Activated naive CD4-positive, alpha-beta T cell treated with anti-CD3 and anti-CD28 coated beads, Interleukin-2, amount 50 U/mL, for 16 hours (primary cell): ENCODE data around the gene FCER1G.
"Not testable (repeated sequence)": the region's sequence is repeated elsewhere in the genome, so short reads cannot be mapped to it uniquely, and the experiment has no call there.

ENCODE experiments used
- DNase-seq: peaks from one replicate; pipeline ENCODE4 v3.0.0-alpha.2; 2020

Gene FCER1G

GRCh38 chr1:161209790-161210409 is 5.2 kb upstream of the FCER1G start:
- peak; percentile 77 for DNase-seq

- no peak for DNase-seq
Measured at GRCh38 chr1:161214369-161214768, 726 bp upstream of the FCER1G start.

- no peak for DNase-seq
Measured at GRCh38 chr1:161216945-161217712, 2.0 kb downstream of the FCER1G start.

DNA sequence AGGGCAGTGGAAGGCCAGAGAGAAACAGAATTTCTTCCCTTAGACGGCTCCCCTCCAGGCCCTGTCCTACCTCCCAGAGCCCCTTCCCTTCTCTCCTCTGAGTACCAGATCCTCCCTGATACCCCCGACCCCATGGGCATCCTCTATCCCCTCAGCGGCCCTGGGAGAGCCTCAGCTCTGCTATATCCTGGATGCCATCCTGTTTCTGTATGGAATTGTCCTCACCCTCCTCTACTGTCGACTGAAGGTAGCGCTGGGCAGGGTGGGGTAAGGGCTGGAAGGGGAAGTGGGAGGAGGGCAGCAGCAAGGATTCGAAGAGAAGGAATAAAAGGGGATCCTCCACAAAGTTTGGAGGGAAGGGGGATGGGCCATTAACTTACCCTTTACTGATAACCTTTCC is 2.7 kb downstream of the FCER1G start:
- no peak for DNase-seq

DNA sequence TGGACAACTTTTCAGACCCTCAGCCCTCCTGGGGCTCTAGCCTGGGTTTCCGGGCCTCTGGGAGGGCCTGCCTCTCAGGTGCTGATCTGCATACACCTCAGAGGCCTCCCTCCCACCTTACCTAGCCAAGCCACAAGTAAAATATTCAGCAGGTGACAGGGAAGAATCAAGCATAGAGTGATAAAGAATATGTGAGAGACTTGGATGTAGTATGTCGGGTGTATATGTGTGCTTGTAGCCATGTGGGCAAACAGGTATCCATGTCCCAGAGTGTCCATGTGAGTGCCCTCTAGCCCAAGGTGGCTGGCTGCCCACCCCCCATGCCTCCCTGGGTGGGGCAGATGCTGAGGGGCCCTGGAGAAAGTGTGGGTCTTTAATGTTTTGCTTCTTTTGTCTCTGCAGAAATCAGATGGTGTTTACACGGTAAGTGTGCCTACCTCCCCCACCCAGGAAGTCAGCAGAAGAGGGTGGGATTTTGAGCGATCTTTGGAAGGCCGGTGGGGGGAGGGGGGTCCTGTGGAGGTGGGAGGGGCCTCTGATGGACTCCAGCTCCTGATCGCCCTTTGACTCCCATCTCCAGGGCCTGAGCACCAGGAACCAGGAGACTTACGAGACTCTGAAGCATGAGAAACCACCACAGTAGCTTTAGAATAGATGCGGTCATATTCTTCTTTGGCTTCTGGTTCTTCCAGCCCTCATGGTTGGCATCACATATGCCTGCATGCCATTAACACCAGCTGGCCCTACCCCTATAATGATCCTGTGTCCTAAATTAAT is 3.4 kb downstream of the FCER1G start:
- DNase-seq: no peak

GRCh38 chr1:161219078-161219892 is 4.2 kb downstream of the FCER1G start:
- DNase-seq: no peak

GRCh38 chr1:161220002-161220401 is 4.9 kb downstream of the FCER1G start:
- no peak for DNase-seq

DNA sequence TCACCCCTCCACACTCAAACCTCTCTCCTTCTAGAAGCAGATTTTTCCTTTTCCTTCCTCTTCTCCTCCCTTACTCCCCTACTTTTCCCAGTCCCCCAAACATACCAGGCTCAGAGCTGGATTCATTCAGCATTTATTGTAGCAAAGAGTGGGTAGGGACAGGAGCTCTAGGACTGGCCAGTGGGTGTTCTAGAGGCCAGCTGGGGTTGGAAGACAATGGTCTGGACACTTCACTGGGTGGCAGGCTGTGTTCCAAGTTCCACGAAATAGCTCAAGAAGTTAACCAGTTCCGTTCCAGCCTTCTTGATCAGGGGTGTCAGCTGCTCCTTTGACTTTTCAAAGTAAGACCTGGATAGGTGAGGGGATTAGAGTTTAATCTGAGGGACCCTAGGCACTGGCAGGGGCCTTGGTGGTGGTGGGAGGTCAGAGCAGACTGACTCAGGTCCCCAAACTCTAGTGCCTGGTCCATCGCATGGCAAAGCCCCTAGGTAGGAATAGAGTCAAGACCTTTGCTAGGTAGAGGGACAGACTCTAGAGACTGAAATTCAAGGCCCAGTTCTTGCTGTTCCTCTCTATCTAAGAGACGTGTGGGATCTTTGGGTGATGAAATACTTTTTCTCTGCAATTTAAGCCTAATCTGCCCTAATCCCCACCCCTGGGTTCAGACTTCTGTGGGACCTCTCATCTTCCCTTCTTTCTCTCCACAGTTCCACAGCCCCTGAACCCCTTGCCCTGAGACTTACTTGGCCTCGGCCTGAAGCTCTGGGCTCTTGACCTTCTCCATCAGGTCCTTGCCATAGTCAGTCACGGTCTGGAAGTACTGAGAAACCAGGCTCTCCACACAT is 7.3 kb downstream of the FCER1G start:
- no peak for DNase-seq

DNA sequence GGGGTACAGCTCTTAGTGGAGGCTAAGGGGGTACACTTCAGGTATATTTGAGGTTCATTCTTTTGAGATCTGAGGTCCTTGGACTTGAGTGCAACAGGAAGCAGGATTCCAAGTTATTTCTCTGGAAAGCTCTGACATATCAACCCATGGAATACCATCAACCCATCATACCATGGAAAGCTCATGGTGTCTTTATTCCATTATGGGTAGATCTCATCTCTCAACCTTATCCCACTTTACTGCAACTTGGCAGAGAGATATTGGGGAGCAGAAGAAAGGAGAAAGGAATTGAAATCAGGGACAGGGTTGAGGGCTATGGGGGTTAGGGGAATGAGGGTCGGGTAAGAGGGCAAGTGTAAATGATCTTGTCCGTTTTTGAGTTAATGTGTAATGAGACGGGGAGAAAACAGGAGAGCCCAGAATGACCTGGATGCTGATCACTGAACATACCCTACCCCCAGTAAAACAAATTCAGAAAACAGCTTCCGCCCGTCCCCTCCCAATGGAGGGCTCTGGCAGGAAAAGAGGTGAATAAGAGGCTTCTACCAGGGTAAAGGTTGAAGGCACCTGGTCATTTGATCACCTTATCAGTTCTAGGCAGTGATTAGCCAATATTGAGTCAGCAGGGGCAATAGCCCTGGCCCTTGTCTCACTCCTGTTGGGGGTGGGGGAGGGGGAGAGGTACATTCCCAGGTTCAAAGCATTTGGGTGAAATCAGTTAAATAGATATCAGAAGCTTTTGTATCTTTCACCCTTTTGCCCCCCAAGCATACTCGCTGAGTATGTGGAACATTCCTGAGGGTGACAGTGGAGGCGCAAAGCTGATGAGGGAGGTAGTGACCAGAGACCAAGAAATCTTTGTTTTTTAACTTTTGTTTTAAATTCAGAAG is 9.0 kb downstream of the FCER1G start:
- no peak for DNase-seq

DNA sequence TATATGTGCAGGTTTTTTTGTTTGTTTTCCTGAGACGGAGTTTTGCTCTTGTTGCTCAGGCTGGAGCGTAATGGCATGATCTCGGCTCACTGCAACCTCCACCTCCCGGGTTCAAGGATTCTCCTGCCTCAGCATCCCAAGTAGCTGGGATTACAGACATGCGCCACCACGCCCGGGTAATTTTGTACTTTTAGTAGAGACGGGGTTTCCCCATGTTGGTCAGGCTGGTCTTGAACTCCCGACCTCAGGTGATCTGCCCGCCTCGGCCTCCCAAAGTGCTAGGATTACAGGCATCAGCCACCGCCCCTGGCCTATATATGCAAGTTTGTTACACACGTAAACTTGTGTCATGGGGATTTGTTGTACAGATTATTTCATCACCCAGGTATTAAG is 9.6 kb downstream of the FCER1G start:
- not testable (repeated sequence) for DNase-seq

GRCh38 chr1:161225178-161225533 is 10.1 kb downstream of the FCER1G start:
- no peak for DNase-seq

GRCh38 chr1:161225534-161226319 is 10.6 kb downstream of the FCER1G start, which contains the start of gene TOMM40L:
Gene TOMM40L (plus strand): TSS chr1:161226060. CDS start chr1:161226490, 430 bp downstream.
- peak; percentile 88 for DNase-seq

DNA sequence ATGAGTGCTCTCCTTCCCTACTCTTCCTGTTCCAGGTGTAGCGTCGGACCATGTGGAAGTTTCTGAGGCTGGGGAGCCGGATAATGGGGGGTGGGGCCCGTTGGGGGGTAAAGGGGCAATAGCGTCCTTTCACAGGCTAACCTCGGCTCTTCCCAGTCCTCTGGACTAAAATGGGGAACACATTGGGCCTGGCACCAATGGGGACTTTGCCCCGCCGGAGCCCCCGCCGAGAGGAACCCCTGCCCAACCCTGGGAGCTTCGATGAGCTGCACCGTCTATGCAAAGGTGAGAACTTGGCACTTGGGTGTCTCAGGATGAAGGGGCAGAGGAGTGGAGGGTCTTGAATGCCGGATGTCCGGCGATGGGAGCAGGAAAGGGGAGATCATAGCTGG is 11.2 kb downstream of the FCER1G start:
- no peak for DNase-seq

GRCh38 chr1:161226759-161227158 is 11.7 kb downstream of the FCER1G start:
- DNase-seq: no peak

GRCh38 chr1:161227196-161227871 is 12.2 kb downstream of the FCER1G start:
- DNase-seq: peak; percentile 90

DNA sequence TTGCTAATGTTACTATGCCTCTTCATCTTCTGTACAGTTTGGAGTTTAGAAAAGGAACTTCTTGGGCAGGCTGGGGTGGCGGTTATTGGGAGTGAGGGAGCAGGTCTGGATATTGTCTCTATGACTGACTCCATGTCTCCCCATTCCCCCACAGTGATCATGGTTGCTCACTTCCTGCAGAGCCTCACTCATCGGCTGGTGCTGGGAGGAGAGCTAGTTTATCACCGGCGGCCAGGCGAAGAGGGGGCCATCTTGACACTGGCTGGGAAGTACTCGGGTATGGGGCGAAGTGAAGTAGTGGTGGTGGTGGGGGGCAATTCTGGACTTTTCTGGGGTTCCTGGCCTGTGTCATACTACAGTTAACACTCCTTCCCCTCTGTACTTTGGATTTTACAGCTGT is 12.9 kb downstream of the FCER1G start:
- DNase-seq: no peak

DNA sequence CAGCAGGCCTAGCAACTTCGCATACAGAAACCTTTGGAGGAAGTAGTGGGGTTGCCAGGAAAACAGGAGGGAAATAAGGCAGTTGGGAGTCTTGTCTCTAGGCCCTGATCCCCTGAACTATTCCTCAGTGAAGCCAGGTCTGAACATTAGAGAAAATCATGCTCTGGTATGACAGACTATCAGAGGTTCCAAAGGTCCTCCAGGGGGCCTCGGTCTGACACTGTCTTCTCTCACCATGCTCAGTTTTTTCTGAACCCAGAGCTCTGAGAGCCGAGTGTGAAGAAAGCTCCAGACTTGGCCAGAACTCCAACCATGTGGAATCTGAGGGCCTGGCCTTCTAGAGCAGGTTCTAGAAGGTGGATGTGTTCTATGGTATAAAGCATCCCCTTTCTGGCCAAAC is 14.8 kb downstream of the FCER1G start:
- DNase-seq: no peak

DNA sequence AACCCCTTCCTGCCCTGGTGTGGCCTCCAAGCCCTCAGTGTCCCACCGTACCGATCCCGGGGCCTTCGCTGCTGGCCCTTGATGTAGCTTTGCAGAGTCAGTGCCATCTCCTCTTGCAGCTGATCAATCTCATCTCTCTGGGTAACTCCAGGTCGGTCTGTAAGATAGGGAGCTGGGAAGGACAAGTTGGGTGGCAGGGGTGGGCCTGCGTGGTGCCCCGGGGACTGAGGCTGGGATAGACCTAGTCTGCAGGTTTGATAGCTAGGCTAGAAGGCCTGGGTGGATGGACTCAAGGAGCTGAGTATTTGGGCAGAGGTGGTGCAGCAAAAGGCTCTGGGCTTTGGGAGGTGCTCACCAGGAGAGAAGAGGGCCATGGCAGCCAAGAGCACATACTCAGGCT is 15.7 kb downstream of the FCER1G start:
- DNase-seq: no peak

GRCh38 chr1:161233102-161233501 is 18.0 kb downstream of the FCER1G start:
- DNase-seq: no peak
